OCI-LY7 (cell line): Measurements from ENCODE around the gene VWDE. TPM values are rescaled to one million over a fixed set of nuclear protein-coding genes. Genes with fewer than 3 reads are reported as not detected.

Experiments
- BruUV-seq: library from RNA; stranded (reverse); fragments of 400-500 nt; replicated peaks from 2 replicates; lab custom pipeline; 2021; lab: Mats Ljungman, UMichigan
- CTCF ChIA-PET: fragments of 300-600 bp; sonication (Branson Sonifier 250); formaldehyde crosslinking; loops from one replicate; lab custom pipeline; 2022; ENCODE audit warnings: antibody characterized with exemption; ENCODE audit not compliant: unreplicated experiment; lab: Charles Lee
- POLR2A ChIA-PET: fragments of 300-600 bp; sonication (Branson Sonifier 250); formaldehyde crosslinking; loops from one replicate; lab custom pipeline; 2022; ENCODE audit warnings: antibody characterized with exemption; lab: Charles Lee
- DNase-seq: peaks from one replicate; pipeline ENCODE4 v3.0.0-alpha.2; 2015; ENCODE audit warnings: low spot score
- H2AFZ ChIP-seq: fragments of 200-600 bp; sonication (generic), shearing (Covaris generic); 2 replicates; pipeline ENCODE4 v1.6.1; 2014; ENCODE audit warnings: mild to moderate bottlenecking, antibody characterized with exemption, low read length, moderate library complexity
- H3K27ac ChIP-seq: fragments of 200-600 bp; sonication (generic); 2 replicates; pipeline ENCODE4 v1.5.1; 2014; ENCODE audit warnings: mixed run types, low read depth, mild to moderate bottlenecking, moderate library complexity, low read length, inconsistent platforms; ENCODE audit not compliant: poor library complexity, severe bottlenecking
- H3K36me3 ChIP-seq: fragments of 200-600 bp; sonication (generic); 2 replicates; pipeline ENCODE4 v1.6.1; 2014; ENCODE audit warnings: mild to moderate bottlenecking, antibody characterized with exemption, low read length, moderate library complexity, mixed read lengths; ENCODE audit not compliant: insufficient read depth
- H3K4me1 ChIP-seq: fragments of 200-600 bp; sonication (generic); 2 replicates; pipeline ENCODE4 v1.5.1; 2014; ENCODE audit warnings: mild to moderate bottlenecking, low read length; ENCODE audit not compliant: insufficient read depth, poor library complexity, severe bottlenecking
- H3K4me2 ChIP-seq: fragments of 200-600 bp; sonication (generic); 2 replicates; pipeline ENCODE4 v1.6.1; 2014; ENCODE audit warnings: mild to moderate bottlenecking, low read length
- H3K4me3 ChIP-seq: fragments of 200-600 bp; sonication (generic); 2 replicates; pipeline ENCODE4 v1.5.1; 2014; ENCODE audit warnings: mild to moderate bottlenecking, low read depth, low read length; ENCODE audit not compliant: poor library complexity, severe bottlenecking
- H3K79me2 ChIP-seq: fragments of 200-600 bp; sonication (generic); 2 replicates; pipeline ENCODE4 v1.6.1; 2016; ENCODE audit warnings: low read depth, mild to moderate bottlenecking, low read length, moderate library complexity, mixed read lengths; ENCODE audit not compliant: insufficient read depth
- H3K9me2 ChIP-seq: fragments of 200-600 bp; sonication (generic); 2 replicates; pipeline ENCODE4 v1.6.1; 2016; ENCODE audit warnings: mild to moderate bottlenecking, low read length, mixed read lengths; ENCODE audit not compliant: insufficient read depth
- H3K9me3 ChIP-seq: fragments of 200-600 bp; sonication (generic); 2 replicates; pipeline ENCODE4 v1.6.1; 2014; ENCODE audit warnings: mild to moderate bottlenecking, mixed run types, low read length, mixed read lengths
- H4K20me1 ChIP-seq: fragments of 200-600 bp; sonication (generic); 2 replicates; pipeline ENCODE4 v1.6.1; 2014; ENCODE audit warnings: mild to moderate bottlenecking, antibody characterized with exemption, low read length, moderate library complexity, mixed read lengths; ENCODE audit not compliant: insufficient read depth
- CTCF ChIP-seq: fragments of 200-600 bp; sonication (generic); conservative IDR thresholded peaks from 2 replicates; pipeline ENCODE4 v1.5.1; 2014; ENCODE audit warnings: mild to moderate bottlenecking, antibody characterized with exemption, low read length, moderate library complexity, mixed read lengths
- EZH2phosphoT487 ChIP-seq: fragments of 200-600 bp; sonication (generic); IDR thresholded peaks from 2 replicates; pipeline ENCODE4 v1.6.1; 2018; ENCODE audit warnings: low read depth, borderline replicate concordance, mild to moderate bottlenecking, mixed run types, antibody characterized with exemption, low read length, moderate library complexity, mixed read lengths
- intact Hi-C: fragments of 100-400 bp; cut with micrococcal nuclease; formaldehyde crosslinking; loops from one replicate; pipeline ENCODE4 v1.10.0; 2022; ENCODE audit not compliant: unreplicated experiment
- total RNA-seq, 2 experiments: library from RNA; depleted of rRNA in 1 of 2; stranded (reverse); fragments of >200 nt in 1 of 2; shearing (Covaris generic) in 1 of 2; gene quantifications; 2 replicates each; pipeline ENCODE4 v1.2.3, GENCODE V29; 2014 to 2022

Gene VWDE
- total RNA-seq, 2 experiments from 2014 or later, result not detected

- H3K4me2 ChIP-seq, result no peak overlapping the region
- no peak overlapping the region for H3K4me3 ChIP-seq
- H3K79me2 ChIP-seq, result no peaks in the 10 kb centered on the region
- H3K9me2 ChIP-seq, result no peaks in the 10 kb centered on the region
- DNase-seq, result no peak
- H4K20me1 ChIP-seq, result no peaks in the 10 kb centered on the region
- intact Hi-C loops, result no loop called here
- no peaks in the 10 kb centered on the region for H3K36me3 ChIP-seq
- no peak overlapping the region for H3K27ac ChIP-seq
- BruUV-seq, result no TSS peak
- TF ChIP-seq CTCF, result no peak
- no peak for TF ChIP-seq EZH2phosphoT487
- H3K9me3 ChIP-seq, result no peaks in the 10 kb centered on the region
- POLR2A ChIA-PET, result no interaction called here
- H3K4me1 ChIP-seq, result no peaks in the 10 kb centered on the region
- CTCF ChIA-PET, result no interaction called here
- no peak overlapping the region for H2AFZ ChIP-seq
Observed at GRCh38 chr7:12325646-12326045, 78.0 kb downstream of the VWDE start.

GRCh38 chr7:12323415-12323814, 80.2 kb downstream of the VWDE start:
- no peak for TF ChIP-seq EZH2phosphoT487
- TF ChIP-seq CTCF, result no peak
- CTCF ChIA-PET, result no interaction called here
- no peaks in the 10 kb centered on the region for H3K36me3 ChIP-seq
- H3K9me2 ChIP-seq, result no peaks in the 10 kb centered on the region
- H3K27ac ChIP-seq, result no peak overlapping the region
- H4K20me1 ChIP-seq, result no peaks in the 10 kb centered on the region
- no TSS peak for BruUV-seq
- H2AFZ ChIP-seq, result no peak overlapping the region
- DNase-seq, result no peak
- H3K4me1 ChIP-seq, result no peaks in the 10 kb centered on the region
- intact Hi-C loops, result loop anchor here (5.0 kb wide), 1 partner anchor 896 kb away; no protein-coding TSS in a partner anchor
- POLR2A ChIA-PET, result no interaction called here
- no peaks in the 10 kb centered on the region for H3K79me2 ChIP-seq
- no peaks in the 10 kb centered on the region for H3K9me3 ChIP-seq
- H3K4me3 ChIP-seq, result no peak overlapping the region
- H3K4me2 ChIP-seq, result no peak overlapping the region

- Histone ChIP-seq H3K9me2 (no peaks in the 10 kb centered on the region), H3K36me3 (no peaks in the 10 kb centered on the region), H4K20me1 (no peaks in the 10 kb centered on the region), H3K27ac (no peak overlapping the region), H3K4me3 (no peak overlapping the region), H3K79me2 (no peaks in the 10 kb centered on the region), H3K4me1 (no peaks in the 10 kb centered on the region), H3K4me2 (no peak overlapping the region), H3K9me3 (no peaks in the 10 kb centered on the region), H2AFZ (no peak overlapping the region)
- DNase-seq, result no peak
- intact Hi-C loops, result loop anchor here (1.0 to 5.0 kb wide), 2 partner anchors 256 to 896 kb away; no protein-coding TSS in a partner anchor
- no TSS peak for BruUV-seq
- POLR2A ChIA-PET, result interaction anchor here (0.6 kb wide), 1 partner anchor 285 kb away, joined by 3 read pairs; no protein-coding TSS in a partner anchor
- CTCF ChIA-PET, result no interaction called here
- no peak for TF ChIP-seq EZH2phosphoT487
Observed at GRCh38 chr7:12322903-12323300, 80.8 kb downstream of the VWDE start.
